Breast epithelium (tissue), 4 donors: Measurements from ENCODE around the gene SRPK1. TPM values are rescaled to one million over a fixed set of nuclear protein-coding genes. Genes with fewer than 3 reads are reported as not detected.

ENCODE experiments used
- DNase-seq, 2 donors: peaks; one replicate each; pipeline ENCODE4 v3.0.0-alpha.2; 2019; ENCODE audit warnings: low spot score in 2 of 2
- H3K27ac ChIP-seq, 2 donors: fragments of 200-600 bp; sonication (generic) in 1 of 2; one replicate each; pipeline ENCODE4 v1.5.1; 2016 to 2019; ENCODE audit warnings: mild to moderate bottlenecking in 1 of 2
- H3K27me3 ChIP-seq, 2 donors: fragments of 200-600 bp; sonication (generic) in 1 of 2; one replicate each; pipeline versions ENCODE4 v1.5.1 to v1.6.0; 2017 to 2019; ENCODE audit warnings: control low read depth in 1 of 2, mild to moderate bottlenecking in 1 of 2
- H3K36me3 ChIP-seq: fragments of 200-600 bp; one replicate; pipeline ENCODE4 v1.5.1; 2019
- H3K4me1 ChIP-seq, 2 donors: fragments of 200-600 bp; sonication (generic); one replicate each; pipeline ENCODE4 v1.5.1; 2016 to 2019; ENCODE audit warnings: control low read depth in 1 of 2
- H3K4me3 ChIP-seq, 3 donors: fragments of 200-600 bp; sonication (generic); 1 replicate in 2 of 3; 2 replicates in 1 of 3; pipeline ENCODE4 v1.5.1; 2016 to 2019; ENCODE audit warnings: mild to moderate bottlenecking in 3 of 3, moderate library complexity in 2 of 3
- H3K9me3 ChIP-seq, 2 donors: fragments of 200-600 bp; sonication (generic) in 1 of 2; one replicate each; pipeline ENCODE4 v1.5.1; 2016 to 2019; ENCODE audit warnings: control low read depth in 1 of 2
- CTCF ChIP-seq, 3 donors: fragments of 450-650 bp; IDR thresholded peaks; one replicate each; pipeline ENCODE4 v1.5.1; 2016 to 2017; ENCODE audit warnings: antibody characterized with exemption in 3 of 3, mild to moderate bottlenecking in 3 of 3, moderate library complexity in 3 of 3
- POLR2A ChIP-seq: fragments of 450-650 bp; IDR thresholded peaks from one replicate; pipeline ENCODE4 v1.6.1; 2016; ENCODE audit warnings: antibody characterized with exemption, mild to moderate bottlenecking, moderate library complexity
- POLR2AphosphoS5 ChIP-seq, 3 donors: sonication (generic); formaldehyde crosslinking; IDR thresholded peaks; one replicate each; pipeline ENCODE4 v1.6.1; 2017; ENCODE audit warnings: antibody characterized with exemption in 3 of 3
- intact Hi-C: fragments of 100-400 bp; cut with DNase I; formaldehyde crosslinking; loops from one replicate; pipeline ENCODE4 v1.15.1; 2023; ENCODE audit warnings: low total_unique reads
- total RNA-seq, 3 donors: library from RNA; depleted of rRNA; stranded (reverse); fragments of >200 nt; gene quantifications; one replicate each; pipeline ENCODE4 v1.1.0, GENCODE V29; 2016

SRPK1 gene
- total RNA-seq, 3 donors from 2014 or later, result 29.1 to 77.7 (median 61.3) TPM

GRCh38 chr6:35962779-35963560 is 42.1 kb upstream of the SRPK1 start:
- Histone ChIP-seq H3K4me1 (no peaks in the 10 kb centered on the region), H3K9me3 (no peaks in the 10 kb centered on the region), H3K27ac (no peak overlapping the region), H3K36me3 (no peaks in the 10 kb centered on the region), H3K27me3 (no peaks in the 10 kb centered on the region), H3K4me3 (no peak overlapping the region)
- DNase-seq, result no peak
- TF ChIP-seq POLR2A (no peak), CTCF (IDR thresholded peaks at IDR 0.05) (no peak), POLR2AphosphoS5 (IDR thresholded peaks at IDR 0.05) (no peak)
- intact Hi-C loops, result no loop called here

GRCh38 chr6:35960187-35960586 is 39.3 kb upstream of the SRPK1 start:
- H3K27me3 ChIP-seq, result no peaks in the 10 kb centered on the region
- no peaks in the 10 kb centered on the region for H3K4me1 ChIP-seq
- TF ChIP-seq CTCF (IDR thresholded peaks at IDR 0.05) (no peak), POLR2AphosphoS5 (IDR thresholded peaks at IDR 0.05) (no peak), POLR2A (no peak)
- intact Hi-C loops, result no loop called here
- H3K27ac ChIP-seq, result no peak overlapping the region
- no peak overlapping the region for H3K4me3 ChIP-seq
- no peaks in the 10 kb centered on the region for H3K36me3 ChIP-seq
- no peaks in the 10 kb centered on the region for H3K9me3 ChIP-seq
- no peak for DNase-seq

- Histone ChIP-seq H3K9me3 (no peaks in the 10 kb centered on the region), H3K4me3 (no peak overlapping the region), H3K4me1 (no peaks in the 10 kb centered on the region), H3K36me3 (no peaks in the 10 kb centered on the region), H3K27me3 (no peaks in the 10 kb centered on the region), H3K27ac (no peak overlapping the region)
- intact Hi-C loops, result no loop called here
- no peak for TF ChIP-seq POLR2A
- no peak for TF ChIP-seq POLR2AphosphoS5 (IDR thresholded peaks at IDR 0.05)
- TF ChIP-seq CTCF (IDR thresholded peaks at IDR 0.05), result no peak
- DNase-seq, result no peak
Measured at GRCh38 chr6:35955970-35956369, 35.1 kb upstream of the SRPK1 start.

GRCh38 chr6:35955521-35955920 is 34.6 kb upstream of the SRPK1 start:
- no peak overlapping the region for H3K4me3 ChIP-seq
- H3K27ac ChIP-seq, result no peak overlapping the region

More at GRCh38 chr6:35955521-35955920, 34.6 kb upstream of the SRPK1 start:
- TF ChIP-seq CTCF (IDR thresholded peaks at IDR 0.05), result no peak
- no peak for TF ChIP-seq POLR2A
- no peak for TF ChIP-seq POLR2AphosphoS5 (IDR thresholded peaks at IDR 0.05)
- H3K27me3 ChIP-seq, result no peaks in the 10 kb centered on the region
- H3K9me3 ChIP-seq, result no peaks in the 10 kb centered on the region
- no peaks in the 10 kb centered on the region for H3K36me3 ChIP-seq
- DNase-seq, result no peak
- intact Hi-C loops, result no loop called here
- no peaks in the 10 kb centered on the region for H3K4me1 ChIP-seq
